Ovary (tissue), 9 donors: Measurements from ENCODE around the gene ERC1. TPM values are rescaled to one million over a fixed set of nuclear protein-coding genes. Genes with fewer than 3 reads are reported as not detected.

Experiments
- DNase-seq, 5 donors: peaks; one replicate each; pipeline ENCODE4 v3.0.0-alpha.2; 2019 to 2020
- H3K27ac ChIP-seq, 2 donors: fragments of 200-600 bp; one replicate each; pipeline versions ENCODE4 v1.5.1 to v1.8.0; 2019 to 2022
- H3K27me3 ChIP-seq: fragments of 200-600 bp; one replicate; pipeline ENCODE4 v1.8.0; 2022
- H3K36me3 ChIP-seq: fragments of 200-600 bp; sonication (generic); one replicate; pipeline ENCODE4 v1.5.1; 2019
- H3K4me1 ChIP-seq: one replicate; pipeline ENCODE4 v1.8.1; 2013; ENCODE audit warnings: mild to moderate bottlenecking, moderate library complexity; ENCODE audit not compliant: insufficient read depth
- H3K4me3 ChIP-seq: fragments of 200-600 bp; sonication (generic); one replicate; pipeline ENCODE4 v1.5.1; 2017
- H3K9me3 ChIP-seq, 2 donors: fragments of 200-600 bp in 1 of 2; sonication (generic) in 1 of 2; one replicate each; pipeline versions ENCODE4 v1.5.1 to v1.8.1; 2013 to 2019; ENCODE audit warnings: mild to moderate bottlenecking in 1 of 2, moderate library complexity in 1 of 2
- EP300 ChIP-seq: sonication (generic); formaldehyde crosslinking; IDR thresholded peaks from one replicate; pipeline ENCODE4 v1.6.1; 2017; ENCODE audit warnings: antibody characterized with exemption
- POLR2A ChIP-seq: fragments of 450-650 bp; IDR thresholded peaks from one replicate; pipeline ENCODE4 v1.6.1; 2017; ENCODE audit warnings: antibody characterized with exemption, mild to moderate bottlenecking, moderate library complexity
- WGBS, 3 donors: extraction: QIAGEN DNeasy Blood & Tissue Kit in 1 of 3; methylation state at CpG; one replicate each; pipeline versions ENCODE4 v1.1.5 to v1.1.7; 2013 to 2017; 5-methylcytosine and 5-hydroxymethylcytosine counted together
- intact Hi-C, 4 donors: fragments of 100-400 bp; cut with DNase I; formaldehyde crosslinking; loops; one replicate each; pipeline versions ENCODE4 v1.11.0 to v1.15.1; 2022 to 2023
- polyA plus RNA-seq, 2 donors: library from polyadenylated mRNA; stranded (reverse); fragments of 200-250 nt in 1 of 2; fragments of 350-450 nt in 1 of 2; fragmentation: Illumina TruSeq in 1 of 2; extraction: RNeasy Lipid Tissue Mini Kit (QIAGEN cat#74804) in 1 of 2; gene quantifications; one replicate each; pipeline ENCODE4 v1.2.3, GENCODE V29; 2013 to 2014
- total RNA-seq, 7 donors: library from RNA; depleted of rRNA in 2 of 7; stranded (reverse); fragments of >200 nt in 2 of 7; fragmentation: NEBNext Ultra II Directional in 3 of 7; extraction: Animal tissue kit (Norgen Biotek cat#: 25700) in 3 of 7; gene quantifications; one replicate each; pipeline versions ENCODE4 v1.1.0 to v1.2.4, GENCODE V29; 2016 to 2023
- TF ChIP-seq, protein P1 (sequence below), 3 donors: fragments of 450-650 bp in 2 of 3; fragments of 200-600 bp in 1 of 3; IDR thresholded peaks; one replicate each; pipeline versions ENCODE4 v1.5.1 to v1.8.0; 2016 to 2022; ENCODE audit warnings: antibody characterized with exemption in 3 of 3, mild to moderate bottlenecking in 1 of 3
- donor health status: DM: no; HTN: no; CAD: no; lungs with moderate emphysema.
- donor health status: DM: no; HTN: no; CAD: no.
- donor health status: Bipolar disorder and iron deficiency.
- donor health status: DM: yes; HTN: yes; CAD: no.
- donor health status: DM: no; HTN: no; CAD: no.
- donor health status: DM: yes; HTN: yes; CAD: no.

Gene ERC1
- total and polyA plus RNA-seq, 9 donors, result 10.4 to 65.2 (median 51.6) TPM

DNA sequence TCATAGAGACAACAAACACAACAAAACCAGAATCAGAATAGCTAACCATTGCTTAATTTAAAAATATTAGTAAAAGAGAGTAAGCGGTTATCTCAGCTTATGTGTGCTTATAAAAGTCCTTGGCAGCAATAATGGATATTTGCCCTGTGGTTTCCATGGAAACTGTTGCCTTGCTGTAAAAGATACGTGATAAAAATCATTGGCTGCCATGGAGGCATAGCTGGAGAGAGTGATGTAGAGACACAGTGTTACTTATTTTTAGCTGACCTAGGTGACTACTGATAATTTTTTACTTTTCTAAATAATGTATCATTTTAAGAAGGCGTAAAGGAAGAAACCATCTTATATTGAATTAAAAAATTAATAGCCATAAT lies 92.9 kb downstream of the ERC1 start:
- Histone ChIP-seq H3K36me3 (no peaks in the 10 kb centered on the region), H3K27me3 (no peaks in the 10 kb centered on the region), H3K4me3 (no peak overlapping the region), H3K9me3 (no peaks in the 10 kb centered on the region), H3K4me1 (peaks cover 2% of the 10 kb centered on the region), H3K27ac (no peak overlapping the region)
- no peak for DNase-seq
- WGBS, 3 donors, result 19 to 35% (median 26%) methylated on average over 3 of the region's 3 CpGs
- TF ChIP-seq POLR2A (no peak), EP300 (no peak)
- TF ChIP-seq, protein P1, sequence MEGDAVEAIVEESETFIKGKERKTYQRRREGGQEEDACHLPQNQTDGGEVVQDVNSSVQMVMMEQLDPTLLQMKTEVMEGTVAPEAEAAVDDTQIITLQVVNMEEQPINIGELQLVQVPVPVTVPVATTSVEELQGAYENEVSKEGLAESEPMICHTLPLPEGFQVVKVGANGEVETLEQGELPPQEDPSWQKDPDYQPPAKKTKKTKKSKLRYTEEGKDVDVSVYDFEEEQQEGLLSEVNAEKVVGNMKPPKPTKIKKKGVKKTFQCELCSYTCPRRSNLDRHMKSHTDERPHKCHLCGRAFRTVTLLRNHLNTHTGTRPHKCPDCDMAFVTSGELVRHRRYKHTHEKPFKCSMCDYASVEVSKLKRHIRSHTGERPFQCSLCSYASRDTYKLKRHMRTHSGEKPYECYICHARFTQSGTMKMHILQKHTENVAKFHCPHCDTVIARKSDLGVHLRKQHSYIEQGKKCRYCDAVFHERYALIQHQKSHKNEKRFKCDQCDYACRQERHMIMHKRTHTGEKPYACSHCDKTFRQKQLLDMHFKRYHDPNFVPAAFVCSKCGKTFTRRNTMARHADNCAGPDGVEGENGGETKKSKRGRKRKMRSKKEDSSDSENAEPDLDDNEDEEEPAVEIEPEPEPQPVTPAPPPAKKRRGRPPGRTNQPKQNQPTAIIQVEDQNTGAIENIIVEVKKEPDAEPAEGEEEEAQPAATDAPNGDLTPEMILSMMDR (IDR thresholded peaks at IDR 0.05), result no peak
- intact Hi-C loops, result no loop called here

DNA sequence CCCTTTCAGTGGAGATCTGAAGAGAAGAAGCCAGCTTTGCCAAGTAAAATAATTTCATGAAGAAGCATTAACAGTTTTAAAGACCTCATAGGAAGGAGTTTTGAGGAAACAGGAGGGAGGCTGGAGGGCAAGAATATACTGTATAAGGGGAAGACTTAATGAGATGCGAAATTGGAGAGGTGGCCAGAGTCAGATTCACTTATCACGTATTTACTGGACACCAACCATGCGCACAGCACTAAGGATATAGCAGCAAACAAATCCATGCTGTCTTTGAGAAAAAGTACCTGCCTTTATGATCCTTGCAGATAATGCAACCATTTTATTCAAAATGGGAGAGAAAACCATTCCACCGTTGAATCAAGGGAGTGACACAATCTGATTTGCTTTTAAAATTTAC lies 100.3 kb downstream of the ERC1 start:
- Histone ChIP-seq H3K9me3 (no peaks in the 10 kb centered on the region), H3K27ac (no peak overlapping the region), H3K4me1 (peaks cover 1% of the 10 kb centered on the region), H3K27me3 (no peaks in the 10 kb centered on the region), H3K4me3 (no peak overlapping the region), H3K36me3 (no peaks in the 10 kb centered on the region)
- DNase-seq, result no peak
- intact Hi-C loops, result loop anchor here in 1 of 4 donors (10.0 kb wide), 1 partner anchor 527 kb away; no protein-coding TSS in a partner anchor
- TF ChIP-seq EP300, result no peak
- TF ChIP-seq, protein P1 (IDR thresholded peaks at IDR 0.05), result no peak
- WGBS, 3 donors, result 61 to 73% (median 66%) methylated on average over 4 of the region's 4 CpGs

DNA sequence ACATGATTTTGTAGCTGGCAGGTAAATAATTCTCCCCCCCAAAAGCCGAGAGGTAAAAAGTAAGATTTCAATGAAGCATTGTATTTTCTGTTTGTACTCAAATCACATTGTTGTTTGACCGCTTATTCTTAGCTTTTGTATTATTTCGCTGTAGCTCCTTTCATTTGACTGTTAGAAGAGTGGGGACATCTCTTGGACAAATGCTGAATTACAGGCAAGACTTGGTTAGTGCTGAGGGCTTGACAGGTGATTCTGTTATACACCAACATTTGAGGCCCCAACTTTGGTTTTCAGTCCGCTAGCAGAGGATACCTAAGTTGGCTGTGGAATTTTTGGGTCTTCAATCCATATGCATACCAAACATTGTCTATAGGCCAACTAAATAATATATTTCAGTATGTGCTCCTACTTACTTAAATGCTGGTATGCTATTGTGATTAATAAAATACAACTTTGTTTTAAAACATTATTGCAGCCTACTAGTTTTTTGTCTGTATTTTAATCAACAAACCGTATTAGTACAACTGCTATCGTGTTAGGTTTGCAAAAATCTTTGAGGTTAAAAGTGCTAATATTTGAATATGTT lies 102.2 kb downstream of the ERC1 start:
- H3K4me1 ChIP-seq, result peaks cover 1% of the 10 kb centered on the region
- peak in 1 of 5 donors; percentile 27 for DNase-seq
- WGBS, 3 donors, result 42 to 52% (median 42%) methylated on average over 6 of the region's 6 CpGs

DNA sequence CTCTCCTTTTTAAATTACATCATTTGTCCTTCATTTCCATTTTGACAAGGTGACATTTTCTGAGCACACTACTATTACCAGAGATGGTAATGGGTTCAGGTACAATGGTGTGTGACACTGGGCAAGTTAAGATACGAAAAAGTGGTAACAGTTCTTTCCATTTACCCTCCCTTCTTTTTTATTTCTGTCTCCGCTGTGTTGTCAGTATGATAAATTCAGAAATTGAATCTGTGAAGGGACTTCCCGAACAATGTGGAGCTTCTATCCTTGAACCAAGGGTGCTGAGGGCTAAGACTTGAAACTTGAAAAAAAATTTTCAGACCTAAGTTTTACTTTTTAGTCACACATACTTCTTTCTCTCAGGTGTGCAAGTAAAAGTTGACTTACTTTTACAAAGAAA lies 103.7 kb downstream of the ERC1 start:
- Histone ChIP-seq H3K4me3 (no peak overlapping the region), H3K9me3 (no peaks in the 10 kb centered on the region), H3K4me1 (peaks cover 1% of the 10 kb centered on the region), H3K27ac (no peak overlapping the region), H3K27me3 (no peaks in the 10 kb centered on the region), H3K36me3 (no peaks in the 10 kb centered on the region)
- TF ChIP-seq POLR2A, result no peak
- TF ChIP-seq, protein P1 (IDR thresholded peaks at IDR 0.05), result no peak
- TF ChIP-seq EP300, result no peak
- 90 to 96% (median 93%) methylated on average over 3 of the region's 3 CpGs for whole genome bisulfite sequencing, 3 donors
- intact Hi-C loops, result loop anchor here in 1 of 4 donors (10.0 kb wide), 1 partner anchor 530 kb away; no protein-coding TSS in a partner anchor
- no peak for DNase-seq

More for the DNA sequence above, 102.2 kb downstream of the ERC1 start:
- H3K27me3 ChIP-seq, result no peaks in the 10 kb centered on the region
- no peak for TF ChIP-seq POLR2A
- TF ChIP-seq, protein P1 (IDR thresholded peaks at IDR 0.05), result peak in 2 of 3 donors; percentile 44 to 51
- TF ChIP-seq EP300, result no peak
- H3K36me3 ChIP-seq, result no peaks in the 10 kb centered on the region
- H3K27ac ChIP-seq, result no peak overlapping the region
- no peaks in the 10 kb centered on the region for H3K9me3 ChIP-seq
- H3K4me3 ChIP-seq, result no peak overlapping the region
- intact Hi-C loops, result loop anchor here in 1 of 4 donors (10.0 kb wide), 1 partner anchor 528 kb away; no protein-coding TSS in a partner anchor
